Stimulated activated CD8-positive, alpha-beta memory T cell treated with anti-CD3 and anti-CD28 coated beads, Interleukin-2, amount 100 ng/mL, for 48 hours (primary cell): ENCODE measurements around the gene CASD1.

Experiments used
- DNase-seq, 2 donors: peaks; one replicate each; pipeline ENCODE4 v3.0.0-alpha.2; 2020; ENCODE audit warnings: low read depth in 2 of 2

The CASD1 gene

GRCh38 chr7:94579470-94579869 lies 69.9 kb downstream of the CASD1 start:
- DNase-seq, result no peak

GRCh38 chr7:94580601-94581000 lies 71.0 kb downstream of the CASD1 start:
- DNase-seq, result no peak

GRCh38 chr7:94584113-94584512 lies 74.5 kb downstream of the CASD1 start:
- no peak for DNase-seq

- no peak for DNase-seq
Observed at GRCh38 chr7:94588075-94588474, 78.5 kb downstream of the CASD1 start.

- DNase-seq, result no peak
Observed at GRCh38 chr7:94590526-94591162, 81.0 kb downstream of the CASD1 start.

GRCh38 chr7:94591176-94591575 lies 81.6 kb downstream of the CASD1 start:
- no peak for DNase-seq

- no peak for DNase-seq
Observed at GRCh38 chr7:94594882-94595281, 85.3 kb downstream of the CASD1 start.

- DNase-seq, result no peak
Observed at GRCh38 chr7:94595717-94596116, 86.1 kb downstream of the CASD1 start.

- no peak for DNase-seq
Observed at GRCh38 chr7:94600267-94600666, 90.7 kb downstream of the CASD1 start.

GRCh38 chr7:94602181-94602580 lies 92.6 kb downstream of the CASD1 start:
- no peak for DNase-seq

GRCh38 chr7:94605031-94605430 lies 95.4 kb downstream of the CASD1 start:
- no peak for DNase-seq
